Astrocyte (in vitro differentiated cells and primary cell): ENCODE results near the gene GABRB1. TPM values are rescaled to one million over a fixed set of nuclear protein-coding genes. Genes with fewer than 3 reads are reported as not detected.

ENCODE experiments used
- DNase-seq: peaks from one replicate; pipeline ENCODE4 v3.0.0-alpha.2; 2010; ENCODE audit warnings: low read depth
- FAIRE-seq: peaks from 2 replicates; lab custom pipeline; 2011; peaks lifted over from hg19 to GRCh38; lab: Jason Lieb, UNC
- H2AFZ ChIP-seq: 2 replicates; pipeline ENCODE4 v1.6.0; 2012; ENCODE audit warnings: low read depth, low read length, inconsistent platforms
- H3K27ac ChIP-seq: 2 replicates; pipeline ENCODE4 v1.5.1; 2011; ENCODE audit warnings: low read depth, low read length, inconsistent platforms
- H3K27me3 ChIP-seq: 2 replicates; pipeline ENCODE4 v1.6.0; 2011; ENCODE audit warnings: low read length, inconsistent platforms; ENCODE audit not compliant: insufficient read depth
- H3K36me3 ChIP-seq: 2 replicates; pipeline ENCODE4 v1.5.1; 2011; ENCODE audit warnings: low read length, inconsistent platforms; ENCODE audit not compliant: insufficient read depth
- H3K4me1 ChIP-seq: 2 replicates; pipeline ENCODE4 v1.5.1; 2011; ENCODE audit warnings: low read length, inconsistent platforms; ENCODE audit not compliant: insufficient read depth
- H3K4me2 ChIP-seq: 2 replicates; pipeline ENCODE4 v1.6.0; 2012; ENCODE audit warnings: low read length, inconsistent platforms
- H3K4me3 ChIP-seq: 2 replicates; pipeline ENCODE4 v1.5.1; 2011; ENCODE audit warnings: low read depth, mild to moderate bottlenecking, low read length, inconsistent platforms; ENCODE audit not compliant: insufficient read depth
- H3K79me2 ChIP-seq: 2 replicates; pipeline ENCODE4 v1.6.0; 2012; ENCODE audit warnings: mild to moderate bottlenecking, low read length, inconsistent platforms; ENCODE audit not compliant: insufficient read depth
- H3K9ac ChIP-seq: 2 replicates; pipeline ENCODE4 v1.6.0; 2012; ENCODE audit warnings: mild to moderate bottlenecking, low read length, inconsistent platforms
- H3K9me3 ChIP-seq: 2 replicates; pipeline ENCODE4 v1.5.1; 2012; ENCODE audit warnings: low read depth, mild to moderate bottlenecking, low read length, inconsistent platforms; ENCODE audit not compliant: insufficient read depth
- H4K20me1 ChIP-seq: 2 replicates; pipeline ENCODE4 v1.6.0; 2012; ENCODE audit warnings: low read length, inconsistent platforms; ENCODE audit not compliant: insufficient read depth
- H3K27ac Mint-ChIP-seq: one replicate; pipeline ENCODE4 v1.8.0; 2021; ENCODE audit warnings: mild to moderate bottlenecking, mixed read lengths; ENCODE audit not compliant: unreplicated experiment
- H3K27me3 Mint-ChIP-seq: one replicate; pipeline ENCODE4 v1.8.0; 2021; ENCODE audit warnings: low read depth, mixed read lengths; ENCODE audit not compliant: unreplicated experiment
- H3K36me3 Mint-ChIP-seq: one replicate; pipeline ENCODE4 v1.8.0; 2021; ENCODE audit warnings: low read depth, mixed read lengths; ENCODE audit not compliant: unreplicated experiment
- H3K4me1 Mint-ChIP-seq: one replicate; pipeline ENCODE4 v1.8.0; 2021; ENCODE audit warnings: low read depth, mixed read lengths; ENCODE audit not compliant: unreplicated experiment
- H3K4me3 Mint-ChIP-seq: one replicate; pipeline ENCODE4 v1.8.0; 2021; ENCODE audit warnings: mild to moderate bottlenecking, moderate library complexity, mixed read lengths; ENCODE audit not compliant: unreplicated experiment
- H3K9me3 Mint-ChIP-seq: one replicate; pipeline ENCODE4 v1.8.0; 2021; ENCODE audit warnings: mild to moderate bottlenecking, mixed read lengths; ENCODE audit not compliant: unreplicated experiment
- EZH2 ChIP-seq: IDR thresholded peaks from 2 replicates; pipeline ENCODE4 v1.6.1; 2012; ENCODE audit warnings: mild to moderate bottlenecking, low read length, inconsistent platforms; ENCODE audit not compliant: insufficient read depth
- total RNA-seq: library from RNA; stranded (reverse); gene quantifications from 2 replicates; pipeline ENCODE4 v1.2.1, GENCODE V29; 2021
- TF ChIP-seq, protein P1 (sequence below): IDR thresholded peaks from 2 replicates; pipeline ENCODE4 v1.5.1; 2011; ENCODE audit warnings: low read depth, mild to moderate bottlenecking, inconsistent platforms, low read length, moderate library complexity; ENCODE audit not compliant: insufficient read depth

GABRB1 gene
- total RNA-seq, 1 donor from 2014 or later, result not detected

DNA sequence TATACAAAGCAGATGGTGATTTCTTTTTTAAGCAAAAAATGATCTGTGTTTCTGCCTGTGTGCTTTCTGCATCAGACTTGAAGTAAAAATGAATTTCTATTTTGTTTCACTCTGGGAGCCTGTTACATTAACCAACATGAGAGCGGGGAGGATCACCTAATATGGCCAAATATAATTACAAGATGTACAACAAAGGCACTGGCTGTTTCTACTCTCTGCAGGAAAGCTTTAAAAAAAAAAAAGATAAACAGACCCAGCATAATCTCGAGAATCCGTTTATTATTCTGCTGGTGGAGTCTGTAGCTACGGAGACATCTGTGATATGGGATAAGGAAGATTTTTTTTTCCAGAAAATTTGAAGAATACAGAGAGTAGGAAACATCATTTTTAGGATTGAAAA lies 328.5 kb downstream of the GABRB1 start:
- TF ChIP-seq, protein P1, sequence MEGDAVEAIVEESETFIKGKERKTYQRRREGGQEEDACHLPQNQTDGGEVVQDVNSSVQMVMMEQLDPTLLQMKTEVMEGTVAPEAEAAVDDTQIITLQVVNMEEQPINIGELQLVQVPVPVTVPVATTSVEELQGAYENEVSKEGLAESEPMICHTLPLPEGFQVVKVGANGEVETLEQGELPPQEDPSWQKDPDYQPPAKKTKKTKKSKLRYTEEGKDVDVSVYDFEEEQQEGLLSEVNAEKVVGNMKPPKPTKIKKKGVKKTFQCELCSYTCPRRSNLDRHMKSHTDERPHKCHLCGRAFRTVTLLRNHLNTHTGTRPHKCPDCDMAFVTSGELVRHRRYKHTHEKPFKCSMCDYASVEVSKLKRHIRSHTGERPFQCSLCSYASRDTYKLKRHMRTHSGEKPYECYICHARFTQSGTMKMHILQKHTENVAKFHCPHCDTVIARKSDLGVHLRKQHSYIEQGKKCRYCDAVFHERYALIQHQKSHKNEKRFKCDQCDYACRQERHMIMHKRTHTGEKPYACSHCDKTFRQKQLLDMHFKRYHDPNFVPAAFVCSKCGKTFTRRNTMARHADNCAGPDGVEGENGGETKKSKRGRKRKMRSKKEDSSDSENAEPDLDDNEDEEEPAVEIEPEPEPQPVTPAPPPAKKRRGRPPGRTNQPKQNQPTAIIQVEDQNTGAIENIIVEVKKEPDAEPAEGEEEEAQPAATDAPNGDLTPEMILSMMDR, result no peak
- TF ChIP-seq EZH2, result no peak
- H3K9me3 Mint-ChIP-seq, result no peaks in the 10 kb centered on the region
- H3K36me3 Mint-ChIP-seq, result no peaks in the 10 kb centered on the region
- H3K4me1 Mint-ChIP-seq, result no peaks in the 10 kb centered on the region
- Histone ChIP-seq H3K9me3 (no peaks in the 10 kb centered on the region), H3K4me3 (no peak overlapping the region), H3K9ac (no peak overlapping the region), H2AFZ (no peak overlapping the region), H3K27me3 (no peaks in the 10 kb centered on the region), H3K36me3 (no peaks in the 10 kb centered on the region), H4K20me1 (no peaks in the 10 kb centered on the region), H3K79me2 (no peaks in the 10 kb centered on the region), H3K27ac (no peak overlapping the region), H3K4me2 (no peak overlapping the region), H3K4me1 (no peaks in the 10 kb centered on the region)
- DNase-seq (no peak), FAIRE-seq (no peak)
- H3K27me3 Mint-ChIP-seq, result peaks cover 2% of the 10 kb centered on the region
- H3K27ac Mint-ChIP-seq, result no peak overlapping the region
- H3K4me3 Mint-ChIP-seq, result no peak overlapping the region

DNA sequence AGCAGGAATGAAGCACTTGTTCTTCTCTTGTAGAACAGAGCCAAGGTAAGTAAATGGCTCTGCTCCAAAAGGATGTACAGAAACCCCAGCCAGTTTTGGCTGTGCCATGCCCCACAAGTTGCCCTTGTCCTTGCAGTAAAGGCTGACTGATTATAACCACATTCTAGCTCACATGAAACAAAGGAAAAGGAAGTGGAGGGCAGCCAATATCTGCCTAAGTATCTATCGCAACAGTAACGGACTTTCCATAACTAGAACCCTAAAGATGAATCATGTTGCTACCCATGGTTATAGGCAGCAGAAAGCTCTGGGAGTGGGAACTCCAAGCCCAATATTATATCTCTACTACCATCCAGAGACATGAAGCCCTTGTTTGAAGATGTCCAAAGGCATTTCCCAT lies 336.4 kb downstream of the GABRB1 start:
- Histone ChIP-seq H3K4me2 (no peak overlapping the region), H3K36me3 (no peaks in the 10 kb centered on the region), H3K9ac (no peak overlapping the region), H3K79me2 (no peaks in the 10 kb centered on the region), H3K27me3 (no peaks in the 10 kb centered on the region), H3K9me3 (no peaks in the 10 kb centered on the region), H3K27ac (no peak overlapping the region), H3K4me1 (no peaks in the 10 kb centered on the region), H2AFZ (no peak overlapping the region), H4K20me1 (no peaks in the 10 kb centered on the region), H3K4me3 (no peak overlapping the region)
- Mint-ChIP-seq H3K4me1 (no peaks in the 10 kb centered on the region), H3K27me3 (peaks cover 1% of the 10 kb centered on the region), H3K4me3 (no peak overlapping the region), H3K27ac (no peak overlapping the region), H3K36me3 (no peaks in the 10 kb centered on the region), H3K9me3 (no peaks in the 10 kb centered on the region)
- DNase-seq (no peak), FAIRE-seq (no peak)
- TF ChIP-seq EZH2, result no peak
- TF ChIP-seq, protein P1, result no peak

DNA sequence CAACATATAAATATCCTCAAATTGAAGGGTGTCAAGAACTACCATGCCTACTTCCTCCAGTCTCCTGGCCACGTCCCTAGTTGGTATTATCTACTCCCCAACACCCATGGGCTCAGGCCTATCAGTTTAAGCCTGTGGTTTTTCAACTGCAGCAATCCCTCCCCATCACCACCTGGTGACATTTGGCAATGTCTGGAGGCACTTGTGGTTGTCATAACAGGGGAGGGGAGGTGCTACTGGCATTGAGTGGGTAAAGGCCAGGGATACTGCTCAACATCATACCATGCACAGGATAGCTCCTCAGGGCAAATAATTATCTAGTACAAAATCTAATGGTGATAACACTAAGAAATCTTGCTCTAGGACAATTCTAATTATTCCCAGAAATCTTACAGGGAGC lies 336.8 kb downstream of the GABRB1 start:
- no peaks in the 10 kb centered on the region for H3K79me2 ChIP-seq
- H4K20me1 ChIP-seq, result no peaks in the 10 kb centered on the region
- no peak overlapping the region for H3K27ac Mint-ChIP-seq
- H3K4me1 Mint-ChIP-seq, result no peaks in the 10 kb centered on the region
- no peaks in the 10 kb centered on the region for H3K4me1 ChIP-seq
- H3K4me3 Mint-ChIP-seq, result no peak overlapping the region
- H3K9me3 ChIP-seq, result no peaks in the 10 kb centered on the region
- FAIRE-seq (no peak), DNase-seq (no peak)
- no peaks in the 10 kb centered on the region for H3K36me3 Mint-ChIP-seq
- TF ChIP-seq, protein P1, result no peak
- TF ChIP-seq EZH2, result no peak
- H3K4me3 ChIP-seq, result no peak overlapping the region
- H3K9me3 Mint-ChIP-seq, result no peaks in the 10 kb centered on the region
- H3K27me3 ChIP-seq, result no peaks in the 10 kb centered on the region
- H3K9ac ChIP-seq, result no peak overlapping the region
- H3K36me3 ChIP-seq, result no peaks in the 10 kb centered on the region
- H3K27ac ChIP-seq, result no peak overlapping the region
- no peak overlapping the region for H3K4me2 ChIP-seq
- no peak overlapping the region for H2AFZ ChIP-seq
- peaks cover 2% of the 10 kb centered on the region for H3K27me3 Mint-ChIP-seq
